HG03039 (cell line): ENCODE data around the gene CEACAM20.
"Not testable (repeated sequence)": the region's sequence is repeated elsewhere in the genome, so short reads cannot be mapped to it uniquely, and the experiment has no call there.

Experiments used
- ATAC-seq: cut with Tn5 transposase; IDR thresholded peaks from one replicate; pipeline ENCODE4 v1.9.1; 2021; ENCODE audit warnings: mild to moderate bottlenecking, moderate library complexity; ENCODE audit not compliant: unreplicated experiment

CEACAM20 gene

DNA sequence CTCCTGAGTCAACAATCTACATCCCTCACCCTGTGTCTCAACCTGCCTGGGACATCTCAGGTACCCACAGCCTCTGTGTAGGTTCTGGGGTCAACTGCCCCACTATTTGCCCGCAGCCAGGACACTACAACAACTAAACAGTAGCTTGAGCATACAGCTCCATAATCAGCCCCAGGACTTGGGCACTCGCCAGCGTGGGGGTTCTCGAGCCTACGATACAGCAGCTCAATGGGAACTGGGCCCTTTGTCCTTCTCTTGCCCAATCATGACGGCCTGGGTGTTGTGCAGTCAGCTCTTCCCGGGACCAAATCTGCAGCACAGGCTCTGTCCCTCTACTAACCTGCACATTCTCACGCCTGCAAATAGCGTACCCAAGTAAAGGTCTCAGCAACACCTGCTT is 30.5 kb downstream of the CEACAM20 start:
- ATAC-seq, result no peak

- ATAC-seq, result no peak
These were observed 32.8 kb downstream of the CEACAM20 start for GRCh38 chr19:44496711-44497110.

DNA sequence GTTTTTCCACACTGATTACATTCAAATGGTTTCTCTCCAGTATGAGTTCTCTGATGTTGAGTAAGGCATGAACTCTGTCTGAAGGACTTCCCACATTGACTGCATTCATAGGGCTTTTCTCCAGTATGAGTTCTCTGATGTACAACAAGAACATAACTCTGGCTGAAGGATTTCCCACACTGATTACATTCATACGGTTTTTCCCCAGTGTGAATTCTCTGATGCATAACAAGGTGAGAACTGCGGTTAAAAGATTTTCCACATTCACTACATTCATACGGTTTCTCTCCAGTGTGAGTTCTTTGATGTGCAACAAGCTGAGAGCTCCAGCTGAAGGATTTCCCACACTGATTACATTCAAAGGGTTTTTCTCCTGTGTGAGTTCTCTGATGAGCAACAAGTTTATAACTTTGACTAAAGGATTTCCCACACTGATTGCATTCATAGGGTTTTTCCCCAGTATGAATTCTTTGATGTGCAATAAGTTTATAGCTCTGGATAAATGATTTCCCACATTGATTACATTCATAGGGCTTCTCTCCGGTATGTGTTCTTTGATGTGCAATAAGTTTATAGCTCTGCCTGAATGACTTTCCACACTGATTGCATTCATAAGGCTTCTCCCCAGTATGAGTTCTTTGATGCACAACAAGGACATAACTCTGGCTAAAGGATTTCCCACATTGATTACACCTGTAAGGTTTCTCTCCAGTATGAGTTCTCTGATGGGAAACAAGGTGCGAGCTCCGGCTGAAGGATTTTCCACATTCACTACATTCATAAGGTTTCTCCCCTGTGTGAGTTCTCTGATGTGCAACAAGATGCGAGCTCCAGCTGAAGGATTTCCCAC is 52.7 kb downstream of the CEACAM20 start:
- ATAC-seq, result no peak

DNA sequence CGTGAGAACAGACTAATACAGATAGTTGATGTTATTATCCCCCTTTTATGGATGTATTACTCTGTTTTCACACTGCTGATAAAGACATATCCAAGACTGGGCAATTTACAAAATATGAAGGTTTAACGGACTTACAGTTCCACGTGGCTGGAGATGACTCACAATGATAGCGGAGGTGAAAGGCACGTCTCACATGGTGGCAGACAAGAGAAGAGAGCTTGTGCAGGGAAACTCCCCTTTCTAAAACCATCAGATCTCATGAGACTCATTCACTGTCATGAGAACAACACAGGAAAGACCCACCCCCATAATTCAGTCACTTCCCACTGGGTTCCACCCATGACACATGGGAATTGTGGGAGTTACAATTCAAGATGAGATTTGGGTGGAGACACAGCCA is 60.7 kb downstream of the CEACAM20 start:
- ATAC-seq, result not testable (repeated sequence)

- not testable (repeated sequence) for ATAC-seq
These were observed 66.7 kb downstream of the CEACAM20 start for GRCh38 chr19:44462600-44463286.
